IPS DF 6.9 (cell line): ENCODE measurements around the gene COL15A1.
"Not testable (repeated sequence)": the region's sequence is repeated elsewhere in the genome, so short reads cannot be mapped to it uniquely, and the experiment has no call there.

Source experiments
- DNase-seq: peaks from one replicate; pipeline ENCODE4 v3.0.0-alpha.2; 2013; ENCODE audit warnings: low read depth, low spot score
- H3K27ac ChIP-seq: one replicate; pipeline ENCODE4 v1.5.1; 2013; ENCODE audit warnings: low read length, control low read depth
- H3K27me3 ChIP-seq: 2 replicates; pipeline ENCODE4 v1.6.1; 2013; ENCODE audit warnings: mild to moderate bottlenecking, low read length; ENCODE audit not compliant: control insufficient read depth, insufficient read depth
- H3K36me3 ChIP-seq: 2 replicates; pipeline ENCODE4 v1.6.1; 2013; ENCODE audit warnings: low read length; ENCODE audit not compliant: control insufficient read depth, insufficient read depth
- H3K4me1 ChIP-seq: 2 replicates; pipeline ENCODE4 v1.6.1; 2013; ENCODE audit warnings: low read length; ENCODE audit not compliant: control insufficient read depth, insufficient read depth
- H3K4me3 ChIP-seq: 2 replicates; pipeline ENCODE4 v1.5.1; 2013; ENCODE audit warnings: mild to moderate bottlenecking, low read length
- H3K9me3 ChIP-seq: 2 replicates; pipeline ENCODE4 v1.6.1; 2013; ENCODE audit warnings: low read length, inconsistent platforms; ENCODE audit not compliant: control insufficient read depth, insufficient read depth
- WGBS: extraction: QIAGEN DNeasy Blood & Tissue Kit; methylation state at CpG from one replicate; pipeline ENCODE4 v1.1.7; 2013; ENCODE audit warnings: mixed read lengths, missing lambda C conversion rate; ENCODE audit not compliant: insufficient read length, insufficient coverage; 5-methylcytosine and 5-hydroxymethylcytosine counted together

Gene COL15A1

GRCh38 chr9:99092643-99093491 lies 149.2 kb downstream of the COL15A1 start:
- peaks cover 3% of the 10 kb centered on the region; the same call in 1 of the 2 replicates for H3K4me1 ChIP-seq
- H3K4me3 ChIP-seq: no peak overlapping the region
- H3K36me3 ChIP-seq: no peaks in the 10 kb centered on the region
- no peak overlapping the region for H3K27ac ChIP-seq
- H3K9me3 ChIP-seq: no peaks in the 10 kb centered on the region; the same call in none of the 2 replicates
- DNase-seq: no peak
- no CpG with 5 or more reads among the region's 6 CpGs for WGBS
- H3K27me3 ChIP-seq: no peaks in the 10 kb centered on the region

GRCh38 chr9:99093492-99093791 lies 149.7 kb downstream of the COL15A1 start:
- H3K4me3 ChIP-seq: no peak overlapping the region
- no peaks in the 10 kb centered on the region for H3K36me3 ChIP-seq
- DNase-seq: no peak
- no peak overlapping the region for H3K27ac ChIP-seq
- no peaks in the 10 kb centered on the region; the same call in none of the 2 replicates for H3K9me3 ChIP-seq
- no peaks in the 10 kb centered on the region for H3K27me3 ChIP-seq
- no CpG with 5 or more reads among the region's 3 CpGs for WGBS
- peaks cover 3% of the 10 kb centered on the region; the same call in 1 of the 2 replicates for H3K4me1 ChIP-seq

GRCh38 chr9:99095565-99095964 lies 151.9 kb downstream of the COL15A1 start:
- Histone ChIP-seq H3K27me3 (no peaks in the 10 kb centered on the region), H3K9me3 (no peaks in the 10 kb centered on the region), H3K27ac (no peak overlapping the region), H3K4me1 (peaks cover 3% of the 10 kb centered on the region; the same call in 1 of the 2 replicates), H3K4me3 (no peak overlapping the region), H3K36me3 (no peaks in the 10 kb centered on the region)
- no peak for DNase-seq
- WGBS: no CpG with 5 or more reads among the region's 3 CpGs

GRCh38 chr9:99096409-99096808 lies 152.7 kb downstream of the COL15A1 start:
- H3K4me1 ChIP-seq: peaks cover 3% of the 10 kb centered on the region; the same call in 1 of the 2 replicates
- no peaks in the 10 kb centered on the region for H3K36me3 ChIP-seq
- WGBS: no CpG with 5 or more reads among the region's 3 CpGs
- H3K27me3 ChIP-seq: no peaks in the 10 kb centered on the region
- H3K4me3 ChIP-seq: no peak overlapping the region
- no peak for DNase-seq
- no peak overlapping the region for H3K27ac ChIP-seq
- no peaks in the 10 kb centered on the region for H3K9me3 ChIP-seq

- H3K36me3 ChIP-seq, H3K27me3 ChIP-seq, H3K4me1 ChIP-seq, H3K27ac ChIP-seq, DNase-seq, H3K4me3 ChIP-seq, H3K9me3 ChIP-seq: not testable (repeated sequence)
- WGBS: 100% methylated on average over 2 of the region's 5 CpGs
Measured at GRCh38 chr9:99099806-99100585, 156.3 kb downstream of the COL15A1 start.

GRCh38 chr9:99101271-99101670 lies 157.6 kb downstream of the COL15A1 start:
- H3K4me1 ChIP-seq: peaks cover 3% of the 10 kb centered on the region; the same call in 1 of the 2 replicates
- no peaks in the 10 kb centered on the region for H3K27me3 ChIP-seq
- H3K27ac ChIP-seq: no peak overlapping the region
- no peaks in the 10 kb centered on the region for H3K36me3 ChIP-seq
- DNase-seq: no peak
- no peak overlapping the region for H3K4me3 ChIP-seq
- no CpG with 5 or more reads among the region's 5 CpGs for WGBS
- no peaks in the 10 kb centered on the region for H3K9me3 ChIP-seq

GRCh38 chr9:99101812-99102211 lies 158.1 kb downstream of the COL15A1 start:
- no CpG with 5 or more reads among the region's 2 CpGs for WGBS
- no peak for DNase-seq
- H3K36me3 ChIP-seq: no peaks in the 10 kb centered on the region
- no peaks in the 10 kb centered on the region for H3K9me3 ChIP-seq
- H3K27ac ChIP-seq: no peak overlapping the region
- no peaks in the 10 kb centered on the region for H3K27me3 ChIP-seq
- H3K4me3 ChIP-seq: no peak overlapping the region
- peaks cover under 1% of the 10 kb centered on the region; the same call in 1 of the 2 replicates for H3K4me1 ChIP-seq

- Histone ChIP-seq H3K9me3 (no peaks in the 10 kb centered on the region), H3K4me3 (no peak overlapping the region; the same call in 1 of the 2 replicates), H3K36me3 (no peaks in the 10 kb centered on the region), H3K4me1 (no peaks in the 10 kb centered on the region; the same call in 1 of the 2 replicates), H3K27me3 (no peaks in the 10 kb centered on the region), H3K27ac (no peak overlapping the region)
- DNase-seq: no peak
- WGBS: no CpG with 5 or more reads among the region's 11 CpGs
Measured at GRCh38 chr9:99103054-99103895, 159.6 kb downstream of the COL15A1 start.

- no peak overlapping the region for H3K27ac ChIP-seq
- peak overlapping the region; percentile 68; the same call in 1 of the 2 replicates for H3K4me3 ChIP-seq
- DNase-seq: no peak
- H3K36me3 ChIP-seq: no peaks in the 10 kb centered on the region
- H3K4me1 ChIP-seq: no peaks in the 10 kb centered on the region; the same call in 1 of the 2 replicates
- H3K27me3 ChIP-seq: no peaks in the 10 kb centered on the region
- WGBS: no CpG with 5 or more reads among the region's 14 CpGs
- no peaks in the 10 kb centered on the region for H3K9me3 ChIP-seq
Measured at GRCh38 chr9:99103901-99104458, 160.3 kb downstream of the COL15A1 start.
